Activated naive CD8-positive, alpha-beta T cell treated with anti-CD3 and anti-CD28 coated beads, Interleukin-2, amount 50 U/mL, for 16 hours (primary cell): ENCODE data around the gene GTF2F1.
"Not testable (repeated sequence)": the region's sequence is repeated elsewhere in the genome, so short reads cannot be mapped to it uniquely, and the experiment has no call there.

ENCODE experiments used
- DNase-seq: peaks from one replicate; pipeline ENCODE4 v3.0.0-alpha.2; 2020; ENCODE audit warnings: low read depth, low spot score

The GTF2F1 gene

GRCh38 chr19:6417713-6418561 lies 25.0 kb upstream of the GTF2F1 start:
- no peak for DNase-seq

DNA sequence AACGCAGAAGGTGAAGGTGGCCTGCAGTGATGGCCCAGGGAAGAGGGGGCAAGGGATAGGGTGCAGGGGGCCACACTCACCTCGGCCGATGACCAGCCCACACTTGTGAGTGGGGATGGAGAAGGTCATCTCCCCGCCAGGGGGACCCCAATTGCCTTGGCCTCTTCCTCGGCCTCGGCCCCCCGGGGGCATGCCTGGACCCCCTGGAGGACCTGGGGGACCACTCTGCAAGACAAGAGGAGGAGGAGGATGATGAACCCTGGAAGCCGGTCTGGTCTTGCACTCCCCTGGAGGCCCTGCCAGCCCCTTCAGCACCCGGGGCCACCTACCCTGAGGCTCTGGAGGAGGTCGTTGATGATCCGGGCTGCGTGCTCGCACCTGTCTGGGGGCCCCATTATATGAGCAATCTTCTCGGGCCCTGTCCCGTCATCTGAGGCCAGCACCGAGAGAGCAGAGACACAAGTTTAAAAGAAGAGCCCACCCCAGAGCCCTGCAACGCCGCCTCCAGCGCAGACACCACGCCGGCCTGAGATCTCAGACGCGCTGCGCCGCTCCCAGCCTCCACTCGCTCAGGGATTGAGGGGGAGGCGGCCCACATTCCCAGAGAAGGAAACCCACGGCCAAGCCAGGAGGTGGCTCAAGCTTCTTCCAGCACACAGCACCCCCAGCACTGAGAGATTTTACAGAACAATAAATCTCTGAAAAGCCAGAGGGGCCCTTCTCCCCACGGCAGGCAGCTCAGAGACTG lies 23.9 kb upstream of the GTF2F1 start:
- DNase-seq = no peak

DNA sequence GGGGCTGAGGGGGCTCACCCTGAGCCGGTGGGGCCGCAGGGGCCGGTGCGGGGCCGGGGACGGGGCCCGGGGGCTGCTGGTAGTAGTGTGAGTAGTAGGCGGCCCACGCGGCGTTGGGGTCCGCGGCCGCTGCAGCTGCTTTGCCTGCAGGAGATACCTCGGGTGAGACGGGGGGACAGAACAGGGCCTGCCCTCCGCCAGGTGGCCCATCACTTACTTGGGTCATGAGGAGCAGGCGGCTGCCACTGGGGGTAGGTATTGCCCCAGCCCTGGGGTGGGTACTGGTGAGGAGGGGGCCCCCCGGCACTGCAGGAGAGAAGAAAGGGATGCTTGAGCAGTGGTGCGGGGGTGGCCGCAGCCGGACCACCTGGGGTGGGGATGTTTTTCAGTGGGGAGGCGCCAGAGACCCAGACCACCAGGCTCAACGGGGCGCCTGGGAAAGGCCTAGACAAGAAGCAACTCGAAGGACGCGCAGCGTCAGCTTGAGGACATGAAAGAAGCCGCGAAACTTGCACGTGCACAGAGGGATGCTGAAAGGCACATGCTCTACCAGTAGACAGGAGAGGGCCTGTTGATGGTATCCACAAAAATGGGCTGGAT lies 22.7 kb upstream of the GTF2F1 start:
- no peak for DNase-seq

GRCh38 chr19:6414793-6415590 lies 22.0 kb upstream of the GTF2F1 start:
- DNase-seq = no peak

DNA sequence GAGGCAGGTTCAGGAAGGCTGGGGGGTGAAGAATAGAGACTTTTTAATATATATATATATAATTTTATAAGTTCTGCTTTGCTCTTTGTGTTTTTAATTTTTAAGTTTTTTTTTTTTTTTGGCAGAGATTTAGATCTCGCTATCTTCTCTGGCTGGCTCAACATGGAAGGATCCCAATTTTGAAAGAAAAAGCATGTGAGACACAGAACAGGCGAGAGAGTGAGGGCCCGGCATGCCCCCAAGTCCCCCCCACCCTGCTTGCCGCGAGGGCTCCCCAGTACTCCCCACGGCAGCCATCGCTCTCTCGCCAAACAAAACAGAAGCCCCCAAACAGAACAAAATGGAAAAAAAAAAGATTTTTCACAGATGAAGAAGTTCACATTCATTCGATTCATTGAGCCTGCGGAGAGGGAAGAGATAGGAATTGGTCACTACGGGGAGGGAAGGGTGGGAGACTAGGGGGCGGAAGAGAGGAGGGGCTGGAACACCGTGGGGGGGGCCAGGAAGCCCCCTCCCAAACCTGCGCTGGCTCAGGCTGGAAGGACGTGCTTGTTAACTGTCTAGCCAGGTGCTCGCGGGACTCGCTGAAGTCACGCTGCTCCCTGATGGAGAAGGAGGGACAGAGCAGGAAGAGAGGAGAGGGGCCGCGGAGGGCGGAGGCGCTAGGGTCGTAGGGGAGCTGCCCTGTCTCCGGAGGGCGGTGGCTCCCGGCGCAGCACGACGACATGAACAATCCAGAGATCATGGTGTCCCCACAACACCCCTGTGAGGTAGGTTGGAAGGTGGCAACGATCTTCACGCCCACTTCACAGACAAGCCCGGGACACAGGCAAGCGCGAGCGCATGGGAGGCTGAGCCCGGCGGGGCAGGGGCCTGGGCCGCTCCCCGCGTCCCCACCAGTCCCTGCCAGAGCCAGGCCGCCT lies 21.0 kb upstream of the GTF2F1 start:
- no peak for DNase-seq

GRCh38 chr19:6413291-6413690 lies 20.3 kb upstream of the GTF2F1 start:
- DNase-seq = no peak

- no peak for DNase-seq
Observed at GRCh38 chr19:6412447-6413091, 19.6 kb upstream of the GTF2F1 start.

DNA sequence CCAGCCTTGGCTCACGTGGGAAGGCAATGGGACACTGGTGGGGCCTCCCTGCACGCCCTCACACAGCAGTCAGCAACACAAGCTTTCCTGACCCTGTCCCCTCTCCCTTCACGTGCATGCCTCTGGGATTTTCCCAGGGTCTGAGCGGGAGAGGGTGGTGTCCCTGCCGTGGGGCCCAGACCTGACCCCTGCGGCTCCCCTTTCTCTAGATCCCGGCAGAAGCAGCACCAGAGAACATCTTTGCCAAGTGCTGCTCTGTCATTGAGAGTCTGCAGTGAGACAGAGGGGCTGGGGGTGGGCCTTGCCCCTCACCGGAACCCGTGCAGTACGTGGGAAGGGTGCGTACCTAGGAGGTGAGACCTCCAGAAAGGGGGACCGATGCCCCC lies 19.1 kb upstream of the GTF2F1 start:
- DNase-seq = no peak

DNA sequence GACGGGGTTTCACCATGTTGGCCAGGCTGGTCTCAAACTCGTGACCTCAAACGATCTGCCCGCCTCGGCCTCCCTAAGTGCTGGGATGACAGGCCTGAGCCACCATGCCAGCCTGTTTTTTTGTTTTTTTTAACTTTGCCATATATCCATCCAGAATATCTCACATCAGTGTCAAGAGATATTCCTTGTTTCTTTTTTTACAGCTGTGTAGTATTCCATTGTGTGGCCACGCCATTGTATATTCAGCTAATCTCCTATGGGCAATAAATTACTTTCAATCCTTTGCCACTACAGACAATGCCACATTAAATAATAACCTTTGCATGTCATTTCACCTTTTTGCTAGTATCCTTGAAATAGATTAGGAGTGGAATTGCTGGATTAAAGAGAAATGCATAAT lies 16.4 kb upstream of the GTF2F1 start:
- DNase-seq = no peak

GRCh38 chr19:6406401-6406800 lies 13.4 kb upstream of the GTF2F1 start:
- no peak for DNase-seq

DNA sequence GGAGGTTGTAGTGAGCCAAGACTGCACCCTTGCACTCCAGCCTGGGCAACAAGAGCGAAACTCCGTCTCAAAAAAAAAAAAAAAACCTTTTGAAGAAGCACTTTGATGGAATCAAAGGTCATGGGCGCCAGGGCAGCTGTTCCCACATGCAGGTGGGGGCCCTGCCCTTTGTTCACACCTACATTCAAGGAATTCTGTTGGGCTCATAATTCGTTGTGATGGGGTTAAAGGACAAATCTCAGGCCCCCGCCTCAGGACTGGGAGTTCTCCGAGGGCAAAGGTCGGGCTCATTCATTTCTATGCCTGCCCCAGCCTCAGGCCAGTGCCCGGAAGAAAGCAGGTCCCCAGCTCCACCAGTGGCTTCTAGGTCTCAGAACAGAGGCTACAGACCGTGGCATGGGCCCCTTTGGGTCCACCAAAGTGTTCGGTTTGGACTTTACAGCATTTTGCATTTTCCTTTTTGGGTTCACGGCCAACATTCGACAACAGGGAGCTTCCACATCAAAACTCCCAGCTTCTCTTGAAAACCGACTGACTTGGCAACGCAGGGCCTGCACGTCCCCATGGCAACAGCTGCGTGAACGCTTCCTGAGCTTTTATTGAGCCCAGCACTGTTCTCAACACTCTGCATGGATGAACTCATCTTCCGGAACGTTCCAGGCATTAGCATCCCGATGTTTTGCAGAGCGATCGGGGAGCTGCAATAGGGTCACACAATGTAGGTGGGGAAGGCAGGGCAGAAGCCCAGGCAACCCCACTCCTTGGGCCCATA lies 10.1 kb upstream of the GTF2F1 start:
- DNase-seq = no peak

DNA sequence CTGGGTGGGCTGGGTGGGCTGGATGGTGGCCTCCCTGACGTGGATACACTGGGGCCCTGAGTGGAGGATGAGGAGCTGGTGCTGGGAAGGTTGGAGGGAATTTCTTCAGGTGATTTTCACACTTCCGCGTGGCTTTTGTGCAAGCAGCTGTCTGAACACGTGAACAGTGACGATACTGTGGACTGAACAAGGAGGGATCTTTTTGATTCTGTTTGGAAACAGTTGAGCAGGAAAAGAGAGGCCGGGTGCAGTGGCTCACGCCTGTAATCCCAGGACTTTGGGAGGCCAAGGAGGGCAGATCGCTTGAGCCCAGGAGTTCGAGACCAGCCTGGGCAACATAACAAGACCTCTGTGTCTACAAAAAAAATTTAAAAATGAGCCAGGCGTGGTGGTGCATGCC lies 9.1 kb upstream of the GTF2F1 start:
- no peak for DNase-seq

DNA sequence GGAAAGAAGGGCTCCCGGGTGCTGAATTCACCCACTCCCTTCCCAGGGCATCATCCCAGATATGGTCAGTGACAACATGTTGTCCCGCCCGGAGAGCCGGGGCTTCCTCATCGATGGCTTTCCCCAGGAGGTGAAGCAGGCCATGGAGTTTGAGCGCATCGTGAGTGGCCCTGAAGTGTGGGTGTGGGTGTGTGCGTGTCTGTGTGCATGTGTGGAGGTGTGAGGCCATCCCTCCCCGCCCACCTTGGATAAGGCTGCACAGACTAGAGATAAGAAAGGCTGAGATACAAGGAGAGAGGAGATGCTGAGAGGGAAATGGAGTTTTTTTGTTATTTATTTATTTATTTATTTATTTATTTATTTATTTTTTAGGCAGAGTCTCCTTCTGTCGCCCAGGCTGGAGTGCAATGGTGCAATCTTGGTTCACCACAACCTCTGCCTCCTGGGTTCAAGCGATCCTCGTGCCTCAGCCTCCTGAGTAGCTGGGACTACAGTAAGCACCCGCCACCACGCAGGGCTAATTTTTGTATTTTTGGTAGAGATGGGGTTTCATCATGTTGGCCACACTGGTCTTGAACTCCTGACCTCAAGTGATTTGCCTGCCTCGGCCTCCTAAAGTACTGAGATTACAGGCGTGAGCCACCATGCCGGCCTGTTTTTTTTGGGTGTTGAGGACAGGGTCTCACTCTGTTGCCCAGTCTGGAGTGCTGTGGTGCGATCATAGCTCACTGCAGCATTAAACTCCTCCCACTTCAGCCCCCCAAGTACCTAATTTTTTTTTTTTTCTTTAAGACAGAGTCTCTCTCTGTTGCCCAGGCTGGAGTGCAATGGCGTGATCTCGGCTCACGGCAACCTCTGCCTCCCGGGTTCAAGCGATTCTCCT lies 7.3 kb upstream of the GTF2F1 start:
- DNase-seq = not testable (repeated sequence)

DNA sequence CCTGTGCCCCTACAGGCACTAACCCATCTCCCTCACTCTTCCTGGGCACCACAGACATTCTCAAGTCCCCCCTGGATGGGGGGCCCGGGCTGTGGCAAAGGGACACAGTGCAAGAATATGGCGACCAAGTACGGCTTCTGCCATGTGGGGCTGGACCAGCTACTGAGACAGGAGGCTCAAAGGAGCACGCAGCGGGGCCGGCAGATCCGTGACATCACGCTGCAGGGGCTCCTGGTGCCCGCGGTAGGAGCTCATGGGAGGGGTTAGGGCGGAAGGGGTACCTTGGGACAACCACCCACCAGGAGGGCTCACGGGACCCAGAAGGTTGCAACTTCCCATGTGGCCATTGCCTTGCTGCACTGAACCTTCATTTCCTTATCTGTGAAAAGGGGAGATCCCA lies 3.3 kb upstream of the GTF2F1 start:
- no peak for DNase-seq

- no peak for DNase-seq
Observed at GRCh38 chr19:6394831-6395230, 1.9 kb upstream of the GTF2F1 start.

DNA sequence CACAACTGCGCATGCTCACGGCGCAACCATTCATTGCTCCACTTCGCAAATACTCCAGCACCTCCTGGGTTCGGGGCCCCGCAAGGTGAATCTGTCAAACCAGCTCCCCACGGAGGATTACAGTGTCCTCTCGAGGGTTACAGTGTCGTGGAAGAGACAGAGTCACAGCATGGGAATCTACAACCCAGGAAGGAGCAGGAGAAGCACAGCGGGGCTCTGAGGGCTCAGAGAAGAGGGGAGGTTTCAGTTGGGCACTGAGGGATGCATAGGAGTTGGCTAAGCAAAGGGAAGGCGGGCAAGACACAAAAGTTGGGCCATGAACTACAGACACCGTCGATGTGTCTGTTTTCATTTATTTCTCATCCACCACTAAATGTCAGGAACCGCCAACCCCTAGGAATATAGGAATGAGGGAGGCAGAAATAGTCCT lies 1.0 kb upstream of the GTF2F1 start:
- peak; percentile 47 for DNase-seq

DNA sequence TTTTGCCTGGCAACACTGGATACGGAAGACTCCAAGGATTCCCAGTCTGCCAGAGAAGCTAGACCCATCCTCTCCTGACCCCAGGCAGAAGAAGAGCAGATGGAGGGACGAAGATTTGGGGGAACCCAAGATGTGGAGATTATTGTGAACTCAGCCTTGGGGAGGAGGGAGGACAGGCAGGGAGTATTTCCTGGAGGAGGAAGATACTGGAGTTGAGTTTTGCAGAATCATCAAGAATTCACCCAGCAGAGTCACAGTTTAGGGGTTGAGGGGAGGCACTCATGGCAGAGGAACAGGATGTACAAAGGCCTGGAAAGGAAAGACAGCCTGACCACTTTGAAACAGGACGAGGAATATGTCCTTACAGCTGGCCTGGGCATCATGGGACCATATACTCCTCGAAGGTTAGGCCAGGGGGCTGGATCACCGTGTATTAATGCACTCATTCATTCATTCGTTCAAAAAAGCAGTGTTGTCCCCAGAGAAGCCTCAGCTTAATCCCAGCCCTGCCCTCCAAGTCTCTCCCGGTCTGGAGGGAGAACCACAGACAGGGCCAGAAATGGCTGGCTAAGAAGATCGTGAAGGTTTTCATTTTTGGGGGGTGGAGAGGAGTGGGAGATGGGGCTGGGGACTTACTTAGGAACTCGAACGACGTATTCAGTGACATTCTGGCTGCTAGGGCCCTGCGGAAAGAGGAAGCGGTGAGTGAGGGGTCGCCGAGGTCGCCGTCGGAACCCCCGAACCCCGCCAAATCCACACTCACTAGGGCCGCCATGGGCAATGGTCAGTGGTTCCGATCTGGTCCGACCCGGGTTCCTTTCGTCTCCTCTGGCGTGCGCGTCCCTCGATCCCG lies 517 bp downstream of the GTF2F1 start:
- DNase-seq = no peak

DNA sequence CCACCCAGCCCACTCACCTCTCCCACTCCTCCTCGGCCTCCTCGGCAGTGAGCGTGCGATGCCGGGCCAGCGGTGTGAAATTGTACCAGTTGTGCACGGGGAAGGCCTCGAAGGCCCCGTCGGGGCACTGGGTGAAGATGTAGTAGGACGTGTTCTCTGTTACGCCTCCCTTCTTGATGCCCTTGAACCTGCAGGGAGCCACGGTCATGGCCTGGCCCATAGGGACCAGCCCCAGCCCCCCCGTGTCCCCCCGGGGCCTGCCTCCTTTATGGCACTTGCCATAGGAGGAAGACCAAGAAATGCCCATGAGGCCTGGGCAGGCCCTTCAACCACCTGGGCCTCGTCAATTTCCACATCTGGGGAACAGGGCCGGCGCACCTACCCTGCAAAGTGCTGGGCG lies 5.6 kb downstream of the GTF2F1 start:
- no peak for DNase-seq
